Dermis microvascular lymphatic vessel endothelial cell (primary cell): ENCODE data around the gene SLITRK4. TPM values are rescaled to one million over a fixed set of nuclear protein-coding genes. Genes with fewer than 3 reads are reported as not detected.

Experiments
- total RNA-seq: library from RNA; depleted of rRNA; stranded (reverse); fragments of >200 nt; gene quantifications from 2 replicates; pipeline ENCODE4 v1.2.1, GENCODE V29; 2014

SLITRK4 gene
- total RNA-seq, 1 donor from 2014 or later = 0.13 TPM

Other genes with a start within 250 kb of the SLITRK4 start
- not detected in 2 replicates for gene SPANXN3, start 118.6 kb downstream of the SLITRK4 start, total RNA-seq
- not detected in 2 replicates for gene SPANXN2, start 84.7 kb upstream of the SLITRK4 start, total RNA-seq
- gene UBE2NL, start 248.0 kb upstream of the SLITRK4 start, total RNA-seq = not detected in 2 replicates